22Rv1 (cell line): ENCODE results near the gene PGC.

Source experiments
- CTCF ChIP-seq: fragments of 450-650 bp; IDR thresholded peaks from 2 replicates; pipeline ENCODE4 v1.5.1; 2017; ENCODE audit warnings: mild to moderate bottlenecking
- ZFX ChIP-seq: fragments of 450-650 bp; IDR thresholded peaks from 2 replicates; pipeline ENCODE4 v1.6.1; 2017; ENCODE audit warnings: antibody characterized with exemption, borderline replicate concordance

GRCh38 chr6:41711323-41712038, 35.7 kb downstream of the PGC start:
- no peak for TF ChIP-seq CTCF
- TF ChIP-seq ZFX, result no peak
